ENCODE measurements around the gene C4BPB.

C4BPB gene

DNA sequence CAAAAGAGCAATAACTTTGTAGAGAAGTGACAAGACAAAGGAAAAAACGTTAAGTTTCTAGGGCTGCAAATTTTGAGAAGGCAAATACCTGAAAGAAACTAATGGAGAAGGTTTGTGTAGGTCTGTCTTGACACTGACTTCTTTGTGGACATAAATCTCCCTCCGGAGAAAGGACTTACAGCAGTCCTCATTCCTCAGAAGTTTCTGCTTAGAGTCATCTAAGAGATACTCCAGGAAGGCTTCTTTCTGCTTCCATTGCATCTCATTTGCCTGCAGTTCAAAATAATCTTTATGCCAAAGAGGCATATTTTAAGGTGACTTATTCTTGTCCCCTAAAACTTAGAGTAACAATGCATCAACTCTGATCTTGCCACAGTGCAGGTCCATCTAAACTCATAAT is 4.4 kb upstream of the C4BPB start:
- DNase-seq (ENCODE audit: low read depth in 1 of 2, low spot score in 1 of 2), result no peak

DNA sequence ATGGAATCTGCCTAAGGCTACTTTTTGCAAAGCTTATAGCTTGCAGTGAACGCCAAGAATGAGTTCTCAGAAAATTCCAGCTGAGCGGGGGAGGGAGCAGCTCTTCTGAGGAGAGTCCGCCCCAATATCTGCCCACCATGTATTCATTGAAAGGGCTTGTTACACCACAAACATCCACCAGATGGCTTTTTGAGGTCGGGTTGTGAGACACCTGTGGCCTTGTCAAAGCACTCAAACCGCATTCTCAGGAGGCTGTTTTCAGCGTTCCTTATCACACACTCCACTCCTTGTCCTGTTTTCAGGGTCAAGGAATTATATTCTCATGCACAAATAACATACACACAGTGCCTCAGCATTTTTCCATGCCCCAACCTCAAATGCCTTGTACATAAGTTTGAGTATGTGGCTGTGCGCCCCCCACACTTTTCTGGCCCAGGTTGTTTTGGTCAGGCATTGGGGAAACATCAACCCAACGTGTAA is 3.9 kb upstream of the C4BPB start:
- DNase-seq (ENCODE audit: low read depth in 1 of 2, low spot score in 1 of 2), result peak in 1 of 2 donors; percentile 60

DNA sequence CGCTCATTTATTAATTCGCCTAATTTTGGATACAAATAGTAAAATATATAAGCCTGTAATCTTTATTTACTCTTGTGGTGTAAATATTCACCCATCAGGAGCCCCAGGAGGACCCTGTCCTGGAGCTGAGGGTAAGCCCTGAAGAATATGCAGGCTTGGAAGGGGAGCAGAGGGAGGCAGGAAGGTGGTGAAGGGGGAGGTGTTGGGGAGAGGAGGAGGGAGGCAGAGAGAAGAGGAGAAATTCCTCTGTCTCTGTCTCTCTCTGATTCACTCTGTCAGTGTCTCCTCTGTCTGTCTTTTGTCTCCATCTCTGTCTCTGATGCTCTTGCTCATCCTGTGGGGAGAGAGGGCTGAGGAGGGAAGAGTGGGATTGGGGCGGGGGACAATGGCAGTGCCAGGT is 2.8 kb upstream of the C4BPB start:
- no peak for DNase-seq (ENCODE audit: low read depth in 1 of 2, low spot score in 1 of 2)

DNA sequence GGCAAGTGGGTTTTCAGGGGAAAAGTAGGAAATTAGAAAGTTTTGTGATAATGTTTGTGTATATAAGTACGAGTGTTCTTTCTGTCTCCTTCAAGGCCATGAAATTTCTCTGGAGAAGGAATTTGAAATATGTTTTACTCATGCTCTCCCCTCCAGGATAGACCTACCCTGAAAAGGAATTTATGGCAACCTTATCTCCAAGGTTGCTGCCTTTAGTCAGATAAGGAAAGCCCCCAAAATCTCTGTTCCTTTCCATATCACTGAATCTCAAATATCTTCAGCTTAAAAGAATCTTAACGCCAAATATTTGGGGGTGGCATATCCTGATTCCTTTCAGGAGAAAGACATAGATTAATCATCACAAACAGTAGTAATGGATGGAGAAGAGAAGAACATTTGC is 499 bp upstream of the C4BPB start:
- DNase-seq (ENCODE audit: low read depth in 1 of 2, low spot score in 1 of 2), result no peak

DNA sequence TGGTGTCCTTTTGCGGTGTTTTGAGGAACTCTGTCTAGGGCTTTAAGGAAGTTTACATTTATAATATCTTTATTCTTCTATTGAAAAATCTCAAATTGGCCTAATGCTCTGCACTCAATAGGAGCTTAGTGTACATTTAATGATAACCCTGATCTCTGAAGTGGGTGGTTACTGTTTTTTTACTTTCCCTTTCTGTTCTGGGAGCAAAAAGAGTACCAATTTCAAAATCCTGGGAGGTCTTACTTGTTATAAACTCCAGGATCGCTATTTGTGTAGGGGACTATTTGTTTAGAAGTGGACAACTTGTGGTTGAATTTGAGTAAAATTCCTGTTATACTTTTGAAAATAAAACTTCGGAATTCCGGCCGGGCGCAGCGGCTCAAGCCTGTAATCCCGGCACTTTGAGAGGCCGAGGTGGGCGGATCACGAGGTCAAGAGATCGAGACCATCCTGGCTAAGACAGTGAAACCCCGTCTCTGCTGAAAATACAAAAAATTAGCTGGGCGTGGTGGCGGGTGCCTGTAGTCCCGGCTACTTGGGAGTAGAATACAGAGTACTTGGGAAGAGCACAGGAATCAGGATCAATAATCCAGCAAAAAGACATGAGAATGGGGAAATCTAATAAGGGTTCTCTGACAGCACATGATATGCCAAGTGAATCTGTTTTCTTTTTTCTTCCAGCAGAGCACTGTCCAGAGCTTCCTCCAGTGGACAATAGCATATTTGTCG is 1.1 kb downstream of the C4BPB start:
- DNase-seq (ENCODE audit: low read depth in 1 of 2, low spot score in 1 of 2), result no peak

DNA sequence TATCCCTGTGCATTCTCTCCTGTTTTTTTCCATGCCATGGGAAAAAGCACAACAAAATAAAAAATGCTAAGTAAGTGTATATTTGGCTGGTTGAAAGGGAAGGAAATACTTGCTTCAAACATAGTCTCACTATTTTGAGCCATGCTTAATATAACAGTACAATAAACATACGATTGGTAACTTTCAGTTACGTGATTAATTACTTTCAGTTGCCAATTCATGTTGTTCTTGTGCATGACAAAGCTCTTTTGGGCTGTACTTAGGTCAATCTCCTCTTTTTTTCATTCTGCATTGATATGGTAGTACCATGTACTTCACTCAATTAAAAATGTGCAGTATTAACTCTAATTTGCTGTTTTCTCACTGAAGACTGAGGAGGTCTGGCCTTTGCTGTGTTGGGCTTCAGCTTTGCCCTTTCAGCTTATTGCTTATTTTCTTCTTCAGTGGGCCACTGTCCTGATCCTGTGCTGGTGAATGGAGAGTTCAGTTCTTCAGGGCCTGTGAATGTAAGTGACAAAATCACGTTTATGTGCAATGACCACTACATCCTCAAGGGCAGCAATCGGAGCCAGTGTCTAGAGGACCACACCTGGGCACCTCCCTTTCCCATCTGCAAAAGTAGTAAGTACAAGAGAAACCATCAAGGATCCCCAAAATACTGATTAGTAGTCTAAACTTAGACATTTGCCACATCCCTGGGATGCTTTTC is 2.7 kb downstream of the C4BPB start:
- DNase-seq (ENCODE audit: low read depth in 1 of 2, low spot score in 1 of 2), result no peak

DNA sequence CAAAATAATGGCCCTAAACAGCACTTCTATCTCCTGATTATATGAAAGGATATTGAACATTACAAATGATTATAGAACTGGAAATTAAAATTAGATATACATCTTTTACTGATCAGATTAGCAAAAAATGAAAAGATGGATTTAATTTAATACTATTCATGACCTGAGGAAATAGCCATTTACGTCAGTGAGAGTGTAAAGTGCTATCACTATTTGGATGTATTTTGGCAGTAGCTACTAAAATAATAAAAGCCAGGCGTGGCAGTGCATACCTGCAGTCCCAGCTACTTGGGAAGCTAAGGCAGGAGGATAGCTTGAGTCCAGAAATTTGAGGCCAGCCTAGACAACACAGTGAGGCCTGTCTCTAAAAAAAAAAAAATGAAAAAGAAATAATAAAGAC is 5.3 kb downstream of the C4BPB start:
- no peak for DNase-seq (ENCODE audit: low read depth in 1 of 2, low spot score in 1 of 2)

DNA sequence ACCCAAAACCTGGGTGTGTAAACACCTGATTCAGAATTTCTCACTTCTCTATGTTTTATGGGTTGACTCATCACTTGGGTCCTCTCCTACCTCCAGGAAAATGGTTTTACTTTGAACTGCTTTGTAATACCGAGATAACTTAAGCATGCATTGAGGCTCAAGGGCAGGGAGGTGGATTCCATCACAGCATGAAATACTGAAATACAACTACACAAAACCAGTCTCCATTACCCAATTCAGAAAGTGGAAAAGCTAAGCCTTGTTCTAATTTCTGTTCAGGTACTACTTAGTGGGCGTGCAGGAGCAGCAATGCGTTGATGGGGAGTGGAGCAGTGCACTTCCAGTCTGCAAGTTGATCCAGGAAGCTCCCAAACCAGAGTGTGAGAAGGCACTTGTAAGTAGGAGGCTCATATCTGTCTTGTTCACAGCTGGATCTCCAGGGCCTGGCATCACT is 9.2 kb downstream of the C4BPB start:
- peak in 1 of 2 donors; percentile 36 for DNase-seq (ENCODE audit: low read depth in 1 of 2, low spot score in 1 of 2)

DNA sequence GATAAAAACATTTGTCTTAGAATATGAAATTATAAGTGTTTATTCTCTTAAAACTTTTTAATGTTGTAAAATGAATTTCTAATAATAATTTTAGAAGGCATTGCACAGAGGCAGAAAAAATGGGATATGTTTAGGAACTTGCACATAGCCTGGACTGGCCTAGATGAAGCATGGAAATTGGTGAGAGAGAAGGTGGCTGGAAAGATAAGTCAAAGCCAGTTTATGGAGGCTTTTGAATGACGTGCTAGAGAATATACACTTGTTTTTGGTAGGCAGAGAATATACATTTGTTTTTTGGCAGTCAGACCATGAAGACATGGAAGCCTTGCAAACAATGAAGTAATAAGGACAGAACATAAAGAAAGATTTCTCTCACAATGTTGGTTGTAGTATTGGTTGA is 13.1 kb downstream of the C4BPB start:
- no peak for DNase-seq (ENCODE audit: low read depth in 1 of 2, low spot score in 1 of 2)

DNA sequence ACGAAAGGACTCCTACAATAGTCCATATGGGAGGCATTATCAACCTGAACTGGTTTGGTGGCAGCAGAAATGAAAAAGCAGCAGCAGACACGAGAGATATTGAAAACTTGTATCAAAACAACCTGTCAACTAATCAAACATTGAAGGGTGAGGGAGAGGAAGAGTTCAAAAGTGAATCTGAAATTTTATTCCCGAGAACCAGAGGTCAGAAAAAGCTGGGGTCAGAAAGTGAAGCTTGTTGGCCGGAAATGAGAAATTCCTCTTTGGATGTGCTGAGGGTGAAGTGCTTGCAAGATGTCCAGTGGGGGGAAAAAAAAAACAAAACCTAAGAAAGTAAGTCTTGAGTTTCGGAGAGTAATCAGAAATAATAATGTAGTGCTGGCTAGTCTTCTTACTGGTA is 13.5 kb downstream of the C4BPB start:
- DNase-seq (ENCODE audit: low read depth in 1 of 2, low spot score in 1 of 2), result no peak

DNA sequence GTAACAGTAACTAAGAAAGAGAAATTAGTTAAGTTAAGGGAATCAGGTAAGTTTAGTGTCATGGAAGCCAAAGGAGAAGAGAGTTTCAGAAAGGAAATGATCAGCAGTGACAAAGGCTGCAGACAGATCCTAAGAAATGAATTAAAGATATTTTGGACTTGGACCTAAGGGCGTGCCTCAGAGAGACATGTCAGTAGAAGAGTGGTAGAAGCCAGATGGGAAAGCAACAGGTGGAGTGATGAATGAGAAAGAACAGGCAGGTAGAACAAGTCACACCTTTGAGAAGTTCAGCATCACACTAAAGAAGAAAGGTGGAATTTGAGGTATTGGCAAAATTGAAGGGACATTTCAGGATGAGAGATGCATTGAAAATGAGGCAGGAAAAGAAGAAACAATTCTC is 14.0 kb downstream of the C4BPB start:
- DNase-seq (ENCODE audit: low read depth in 1 of 2, low spot score in 1 of 2), result no peak

DNA sequence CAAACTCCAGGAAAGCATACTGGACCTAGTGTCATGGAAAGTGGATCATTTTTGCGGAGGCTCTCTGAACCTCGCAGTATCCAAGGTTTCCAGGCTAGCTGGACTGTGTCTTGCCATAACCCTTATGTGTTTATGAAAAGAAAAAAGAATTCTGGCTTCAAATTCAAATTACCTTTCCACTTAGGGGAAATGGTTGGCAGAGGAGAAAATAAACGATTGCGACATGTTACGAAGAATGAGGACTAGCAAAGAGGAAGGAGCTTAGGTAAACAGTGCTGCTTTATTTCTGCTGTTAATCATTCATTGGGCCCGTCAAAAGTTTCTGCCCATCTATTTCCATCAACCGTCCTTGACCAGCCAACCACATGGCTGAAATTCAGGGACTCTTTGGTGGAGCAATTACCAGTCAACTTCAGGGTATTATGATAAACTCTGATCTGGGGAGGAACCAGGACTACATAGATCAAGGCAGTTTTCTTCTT is 15.3 kb downstream of the C4BPB start, which contains the start of gene C4BPA:
Gene C4BPA (plus strand): TSS at position 342 of the 482 bp plus-strand sequence. CDS start 8,793 bp downstream, outside the sequence.
- no peak for DNase-seq (ENCODE audit: low read depth in 1 of 2, low spot score in 1 of 2)

DNA sequence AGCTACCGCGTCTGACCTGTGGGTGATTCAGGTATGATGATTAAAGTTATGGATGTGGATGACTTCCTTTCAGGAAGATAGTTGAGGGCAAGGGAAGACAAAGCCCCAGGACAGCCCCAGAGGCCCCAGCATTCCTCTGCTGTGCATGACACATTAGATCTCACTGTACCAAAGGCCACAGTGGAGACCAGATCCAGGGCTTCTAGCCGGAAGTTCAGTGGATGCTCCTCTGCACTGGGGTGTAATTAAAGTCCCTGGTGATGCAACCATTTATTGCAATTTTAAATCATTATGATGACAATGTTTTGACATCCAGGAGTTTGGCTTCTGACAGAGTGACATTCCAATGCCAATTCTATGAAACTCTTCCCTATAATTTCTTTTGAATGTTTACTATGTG is 20.3 kb downstream of the C4BPB start:
- DNase-seq (ENCODE audit: low read depth in 1 of 2, low spot score in 1 of 2), result no peak

DNA sequence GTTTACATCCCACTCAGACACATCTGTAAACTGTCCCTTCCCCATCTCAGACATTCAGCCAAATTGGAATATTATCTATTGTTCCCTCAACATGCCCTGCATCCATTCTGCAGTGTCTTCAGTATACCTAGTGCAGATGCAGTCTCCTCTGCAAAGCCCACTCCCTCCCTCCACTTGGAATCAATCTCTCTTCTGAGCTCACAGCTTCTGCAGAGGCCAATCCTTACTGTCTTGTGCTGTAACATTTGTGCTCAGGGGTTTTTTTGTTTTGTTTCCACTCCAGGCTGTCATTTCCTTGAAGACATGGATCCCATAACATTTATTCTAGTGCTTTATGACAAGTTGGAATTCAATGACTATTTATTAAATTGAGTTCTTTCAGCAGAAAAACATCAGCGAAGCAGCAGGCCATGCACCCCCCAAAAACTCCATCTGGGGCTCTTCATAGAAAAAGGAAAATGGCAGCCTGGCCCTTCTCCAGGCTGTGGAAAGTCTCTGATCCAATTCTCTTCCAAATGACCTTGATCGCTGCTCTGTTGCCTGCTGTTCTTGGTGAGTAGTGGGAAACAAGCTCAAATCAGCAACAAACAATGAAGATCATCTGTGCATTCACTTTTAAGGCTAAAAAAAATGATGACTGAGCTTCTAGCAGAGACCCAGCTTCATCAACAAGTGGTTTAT is 24.1 kb downstream of the C4BPB start:
- DNase-seq (ENCODE audit: low read depth in 1 of 2, low spot score in 1 of 2), result no peak

DNA sequence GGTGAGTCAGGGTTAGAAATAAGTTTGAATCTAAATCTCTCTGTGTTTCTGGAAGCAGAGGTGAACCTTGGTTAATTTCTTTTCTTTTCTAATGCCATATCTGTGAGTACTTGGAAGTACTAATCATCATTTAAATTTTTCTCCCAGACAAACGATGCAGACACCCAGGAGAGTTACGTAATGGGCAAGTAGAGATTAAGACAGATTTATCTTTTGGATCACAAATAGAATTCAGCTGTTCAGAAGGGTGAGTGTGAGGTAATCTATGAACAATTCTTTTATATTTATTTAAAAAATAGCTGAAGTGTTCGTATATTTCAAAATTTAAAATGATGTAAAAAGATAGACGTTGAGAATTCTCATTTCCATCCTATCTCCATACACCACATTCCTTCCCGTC is 26.6 kb downstream of the C4BPB start:
- DNase-seq (ENCODE audit: low read depth in 1 of 2, low spot score in 1 of 2), result no peak

DNA sequence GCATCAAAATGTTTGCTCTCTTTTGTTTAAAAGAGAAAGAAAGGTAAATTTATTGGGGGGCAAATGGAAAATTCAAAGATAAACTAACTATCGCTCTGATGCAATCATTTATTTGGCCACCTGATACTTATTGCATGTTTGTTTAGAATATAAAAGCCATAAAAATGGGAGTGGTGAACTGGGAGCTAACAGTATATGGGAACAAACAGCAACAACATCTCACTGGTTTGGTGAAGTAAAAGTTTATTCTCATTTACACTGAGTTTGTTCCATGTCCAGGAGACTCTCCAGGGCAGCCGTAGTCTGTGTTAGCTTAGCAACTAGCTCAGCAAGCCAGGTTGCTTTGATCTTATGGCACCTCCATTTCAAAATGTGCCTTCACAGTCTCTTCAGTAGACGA is 35.7 kb downstream of the C4BPB start:
- DNase-seq (ENCODE audit: low read depth in 1 of 2, low spot score in 1 of 2), result no peak

DNA sequence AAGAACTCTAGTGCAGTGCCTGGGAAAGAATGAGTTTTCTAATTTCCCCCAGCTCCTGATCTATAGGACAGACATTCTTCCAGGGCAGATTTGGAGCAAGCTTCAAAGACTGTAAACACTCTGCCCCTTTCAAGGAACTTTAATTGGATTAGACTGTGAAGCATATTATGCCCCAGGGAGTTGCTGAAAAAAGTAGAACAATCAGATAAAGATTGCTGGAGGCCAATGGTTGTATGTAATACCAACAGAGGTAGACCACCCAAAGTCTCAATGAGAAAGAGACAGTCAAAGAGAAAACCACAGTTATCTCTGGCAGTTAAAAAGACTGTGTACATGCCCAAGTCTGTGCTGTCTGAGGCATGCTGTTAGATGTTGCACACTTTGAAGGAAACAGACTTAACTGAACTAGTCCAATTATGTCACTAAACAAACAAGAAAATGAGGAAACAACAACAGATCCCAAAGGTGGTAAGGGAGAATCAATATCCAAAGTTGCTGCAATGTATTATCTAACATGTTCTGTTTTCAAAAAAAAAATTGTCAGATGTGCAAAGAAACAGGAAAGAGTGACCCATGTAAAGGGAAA is 39.8 kb downstream of the C4BPB start:
- DNase-seq (ENCODE audit: low read depth in 1 of 2, low spot score in 1 of 2), result no peak

DNA sequence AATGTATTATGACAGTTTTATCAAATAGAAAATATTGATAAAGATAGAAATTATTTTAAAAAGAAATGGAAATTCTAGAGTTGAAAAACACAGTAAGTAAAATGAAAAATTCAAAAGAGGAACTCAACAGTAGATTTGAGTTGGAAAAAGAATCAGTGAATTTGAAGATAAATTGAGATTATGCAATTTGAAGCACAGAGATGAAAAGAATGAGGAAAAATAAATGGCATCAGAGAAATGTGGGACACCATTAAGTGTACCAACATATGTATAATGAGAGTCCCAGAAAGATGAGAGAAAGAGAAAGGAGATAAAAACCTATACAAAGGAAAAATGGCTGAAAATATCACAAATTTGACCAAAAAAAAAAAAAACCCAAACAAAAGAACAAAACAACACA is 40.4 kb downstream of the C4BPB start:
- no peak for DNase-seq (ENCODE audit: low read depth in 1 of 2, low spot score in 1 of 2)

DNA sequence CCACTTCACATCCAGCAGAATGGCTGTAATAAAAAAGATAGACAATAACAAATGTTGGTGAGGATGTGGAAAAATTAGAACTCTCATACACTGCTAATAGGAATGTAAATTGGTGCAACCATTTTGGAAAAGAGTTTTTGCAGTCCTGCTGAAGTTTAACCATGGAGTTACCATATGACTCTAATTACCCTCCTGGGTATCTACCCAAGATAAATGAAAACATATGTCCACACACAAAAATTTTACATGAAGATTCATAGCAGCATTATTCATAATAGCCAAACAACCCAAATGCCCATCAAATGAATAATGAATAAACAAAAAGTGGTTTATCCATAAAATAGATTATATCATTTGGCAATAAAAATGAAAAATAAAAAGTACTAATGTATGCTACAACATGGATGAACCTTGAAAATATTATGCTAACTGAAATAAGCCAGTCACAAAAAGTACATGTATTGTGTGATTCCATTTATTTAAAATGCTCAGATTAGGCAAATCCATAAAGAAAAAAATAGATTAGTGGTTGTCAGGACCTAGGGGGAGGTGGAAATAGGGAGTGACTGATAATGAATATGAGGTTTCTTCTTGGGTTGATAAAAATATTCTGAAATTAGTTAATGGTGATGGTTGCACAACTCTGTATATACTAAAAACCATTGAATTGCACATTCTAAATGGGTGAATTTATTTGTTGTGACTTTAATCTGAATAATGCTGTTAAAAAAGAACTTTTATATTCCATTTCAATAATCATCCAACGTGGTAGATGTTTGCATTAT is 41.8 kb downstream of the C4BPB start:
- no peak for DNase-seq (ENCODE audit: low read depth in 1 of 2, low spot score in 1 of 2)

DNA sequence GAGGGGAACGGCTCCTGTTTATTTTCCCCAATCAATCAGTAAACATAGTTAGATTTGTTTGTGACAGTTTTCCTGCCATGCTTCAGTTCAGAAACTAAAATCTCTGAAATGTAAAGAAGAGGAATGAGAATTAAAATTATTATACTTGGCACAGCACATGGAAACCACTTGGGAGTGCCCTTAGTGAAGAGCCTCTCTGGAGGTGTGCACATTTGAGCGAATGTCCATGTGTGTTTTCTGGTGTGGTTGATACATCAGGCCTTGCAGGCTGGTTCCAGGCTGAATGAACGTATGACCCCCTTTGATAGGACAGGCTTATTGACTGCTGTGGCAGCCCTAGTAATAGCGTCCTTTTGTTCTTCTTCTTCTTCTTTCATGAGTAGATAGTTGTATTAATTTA is 42.5 kb downstream of the C4BPB start:
- DNase-seq (ENCODE audit: low read depth in 1 of 2, low spot score in 1 of 2), result no peak

DNA sequence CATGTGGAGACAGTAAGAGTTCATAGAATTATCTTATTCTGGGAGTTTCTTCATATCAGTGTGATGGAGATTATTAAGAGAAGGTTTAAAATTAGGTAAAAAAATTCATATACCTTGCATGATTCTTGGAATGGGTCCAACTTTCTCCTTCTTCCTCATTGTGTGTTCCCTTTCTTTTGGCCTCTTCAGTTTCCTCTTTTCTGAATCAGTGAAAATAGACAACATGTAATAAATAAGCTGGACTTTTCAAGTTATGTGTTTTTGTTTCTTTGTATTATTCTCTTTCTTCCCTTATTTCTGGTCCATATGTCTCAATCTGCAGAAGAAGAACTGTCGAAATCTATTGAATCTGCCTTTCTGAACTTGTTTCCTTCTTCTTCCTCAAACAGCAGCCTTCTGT is 45.9 kb downstream of the C4BPB start:
- DNase-seq (ENCODE audit: low read depth in 1 of 2, low spot score in 1 of 2), result no peak

All from activated CD4-positive, alpha-beta T cell treated with anti-CD3 and anti-CD28 coated beads, Interleukin-2, amount 50 U/mL, for 24 hours (primary cell).